K562 (cell line): ENCODE measurements around the gene P4HB. TPM values are rescaled to one million over a fixed set of nuclear protein-coding genes. Genes with fewer than 3 reads are reported as not detected.
A peak's percentile ranks its signal among the peaks of the same experiment; 100 is the strongest.

Experiments
- ARNT ChIP-seq, 2 experiments: fragments of 450-650 bp; IDR thresholded peaks; 2 replicates each; pipeline ENCODE4 v1.6.1; 2016; ENCODE audit warnings: mild to moderate bottlenecking in 1 of 2
- CCNT2 ChIP-seq: IDR thresholded peaks from 2 replicates; pipeline ENCODE4 v1.6.1; 2011; ENCODE audit warnings: borderline replicate concordance, low read depth, mild to moderate bottlenecking, moderate library complexity, mixed read lengths, low read length; ENCODE audit not compliant: insufficient read length; ENCODE audit errors: extremely low read depth
- CLOCK ChIP-seq: fragments of 250-450 bp; sonication (Bioruptor Pico); IDR thresholded peaks from 2 replicates; pipeline ENCODE4 v1.4.0; 2020; ENCODE audit warnings: mild to moderate bottlenecking, moderate library complexity, borderline replicate concordance
- E4F1 ChIP-seq: fragments of 250-450 bp; sonication (Bioruptor Pico); IDR thresholded peaks from 2 replicates; pipeline ENCODE4 v1.5.0; 2021; ENCODE audit warnings: mild to moderate bottlenecking, borderline replicate concordance
- EWSR1 ChIP-seq: fragments of 450-650 bp; IDR thresholded peaks from 2 replicates; pipeline ENCODE4 v1.6.1; 2018; ENCODE audit warnings: borderline replicate concordance, mild to moderate bottlenecking, low read depth, moderate library complexity; ENCODE audit not compliant: partially characterized antibody
- FIP1L1 ChIP-seq: fragments of 200-400 bp; formaldehyde crosslinking; IDR thresholded peaks from 2 replicates; pipeline ENCODE4 v1.6.1; 2018; ENCODE audit warnings: mild to moderate bottlenecking, low read depth, low read length; ENCODE audit not compliant: poor library complexity, severe bottlenecking
- FOXO4 ChIP-seq: fragments of 450-650 bp; formaldehyde crosslinking; IDR thresholded peaks from 2 replicates; pipeline ENCODE4 v1.4.0; 2020; ENCODE audit warnings: mild to moderate bottlenecking, moderate library complexity
- HDAC6 ChIP-seq: IDR thresholded peaks from 2 replicates; pipeline ENCODE4 v1.6.1; 2012; ENCODE audit warnings: low read depth, mild to moderate bottlenecking, control low read depth, inconsistent platforms, low read length, moderate library complexity
- IRF9 ChIP-seq: fragments of 450-650 bp; IDR thresholded peaks from 2 replicates; pipeline ENCODE4 v1.6.1; 2016; ENCODE audit warnings: missing biosample characterization, missing genetic modification characterization
- KAT7 ChIP-seq: sonication (generic); formaldehyde crosslinking; IDR thresholded peaks from 2 replicates; pipeline ENCODE4 v1.8.0; 2022; ENCODE audit warnings: missing genetic modification reagents, mild to moderate bottlenecking, borderline replicate concordance
- PKNOX1 ChIP-seq: fragments of 450-650 bp; IDR thresholded peaks from 2 replicates; pipeline ENCODE4 v1.6.1; 2016
- POLR3G ChIP-seq: IDR thresholded peaks from 2 replicates; pipeline ENCODE4 v1.6.1; 2011; ENCODE audit not compliant: insufficient read length, insufficient replicate concordance; ENCODE audit errors: extremely low read depth
- RBM22 ChIP-seq: fragments of 200-400 bp; formaldehyde crosslinking; IDR thresholded peaks from 2 replicates; pipeline ENCODE4 v1.6.1; 2018; ENCODE audit warnings: low read length, low read depth; ENCODE audit not compliant: poor library complexity, severe bottlenecking
- SMAD4 ChIP-seq: fragments of 250-450 bp; sonication (Bioruptor Pico); conservative IDR thresholded peaks from 2 replicates; pipeline ENCODE4 v1.8.0; 2021; ENCODE audit warnings: inconsistent platforms, mild to moderate bottlenecking, moderate library complexity
- TAF1 ChIP-seq: IDR thresholded peaks from 2 replicates; pipeline ENCODE4 v1.6.1; 2011; ENCODE audit warnings: mild to moderate bottlenecking, low read length, moderate library complexity; ENCODE audit not compliant: insufficient read depth, control insufficient read depth, severe bottlenecking; ENCODE audit errors: extremely low read depth
- ZNF41 ChIP-seq: fragments of 250-450 bp; sonication (Bioruptor Pico); conservative IDR thresholded peaks from 2 replicates; pipeline ENCODE4 v1.4.0; 2020; ENCODE audit warnings: mild to moderate bottlenecking
- ZZZ3 ChIP-seq: fragments of 450-650 bp; IDR thresholded peaks from 2 replicates; pipeline ENCODE4 v1.6.1; 2016; ENCODE audit warnings: antibody characterized with exemption, mild to moderate bottlenecking, moderate library complexity
- polyA plus RNA-seq, 8 experiments: library from polyadenylated mRNA; depleted of rRNA in 4 of 8; stranded (reverse) in 5 of 8; unstranded in 3 of 8; fragments of >200 nt; fragmentation: Nextera tagmentation in 2 of 8; fragmentation: Illumina TruSeq in 1 of 8; extraction: Ambion mirVana in 2 of 8; extraction: Trizol in 1 of 8; gene quantifications; 2 replicates each; pipeline versions ENCODE4 v1.2.1 to v1.2.3, GENCODE V29; 2011 to 2014; ENCODE audit warnings: inconsistent platforms in 1 of 8, missing spikeins in 1 of 8
- total RNA-seq, 7 experiments: library from RNA; depleted of rRNA in 6 of 7; stranded (reverse); fragments of >200 nt in 6 of 7; fragmentation: Illumina TruSeq in 2 of 7; extraction: Trizol in 2 of 7; gene quantifications; 2 replicates each; pipeline versions ENCODE4 v1.2.1 to v1.2.3, GENCODE V29; 2011 to 2021; ENCODE audit warnings: low replicate concordance in 1 of 7

The P4HB gene
- total and polyA plus RNA-seq, 9 of the 15 experiments (the other 6 are each of a cell fraction or from before 2014, with no cell fraction given), result 4.4 to 645 (median 325) TPM

- TF ChIP-seq POLR3G (no peak), E4F1 (CRISPR knock-in tag) (no peak), CCNT2 (peak; percentile 56), EWSR1 (no peak), RBM22 (peak; percentile 84), CLOCK (CRISPR knock-in tag) (no peak), KAT7 (0 out of 2 replicates have a peak, but pooled peaks have one; percentile 58), ZNF41 (CRISPR knock-in tag) (no peak), HDAC6 (no peak), FOXO4 (CRISPR knock-in tag) (no peak), ZZZ3 (no peak), SMAD4 (CRISPR knock-in tag) (peak; percentile 25; the same call in 1 of the 2 replicates), TAF1 (peak; percentile 11), FIP1L1 (peak; percentile 86), PKNOX1 (no peak), IRF9 (no peak), ARNT (IDR thresholded peaks at IDR 0.05) (no peak)
Observed at GRCh38 chr17:81870131-81870980, 10.0 kb upstream of the P4HB start (continued).
